ENCODE results near the gene LIN7B. TPM values are rescaled to one million over a fixed set of nuclear protein-coding genes. Genes with fewer than 3 reads are reported as not detected.

The LIN7B gene
- total RNA-seq, 1 donor from 2014 or later = 32.6 TPM

DNA sequence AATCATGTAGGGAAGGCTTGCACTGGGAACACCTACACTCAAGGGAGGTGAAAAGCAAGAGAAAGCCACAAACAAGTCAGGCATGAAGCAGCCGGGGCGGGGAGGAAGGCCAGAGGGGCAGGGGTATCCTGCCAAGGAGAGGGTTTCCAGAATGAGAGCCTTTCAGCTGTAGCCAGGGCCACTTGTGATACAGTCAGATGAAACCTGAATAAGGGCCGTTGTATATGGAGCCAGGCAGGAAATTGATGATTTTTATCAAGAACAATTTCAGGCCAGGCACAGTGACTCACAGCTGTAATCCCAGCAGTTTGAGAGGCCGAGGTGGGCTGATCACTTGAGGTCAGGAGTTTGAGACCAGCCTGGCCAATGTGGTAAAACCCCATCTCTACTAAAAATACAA is 47.8 kb downstream of the LIN7B start:
- no peak for DNase-seq
- Mint-ChIP-seq H3K9me3 (ENCODE audit: unreplicated experiment) (peaks cover 8% of the 10 kb centered on the region), H3K36me3 (ENCODE audit: unreplicated experiment) (peaks cover 4% of the 10 kb centered on the region), H3K4me1 (ENCODE audit: low read depth, unreplicated experiment) (peaks cover 3% of the 10 kb centered on the region), H3K27ac (ENCODE audit: unreplicated experiment) (no peak overlapping the region), H3K4me3 (ENCODE audit: unreplicated experiment) (no peak overlapping the region), H3K27me3 (ENCODE audit: unreplicated experiment) (peaks cover 6% of the 10 kb centered on the region)
- TF ChIP-seq CTCF (IDR thresholded peaks at IDR 0.05; ENCODE audit: partially characterized antibody, unreplicated experiment) = no peak

DNA sequence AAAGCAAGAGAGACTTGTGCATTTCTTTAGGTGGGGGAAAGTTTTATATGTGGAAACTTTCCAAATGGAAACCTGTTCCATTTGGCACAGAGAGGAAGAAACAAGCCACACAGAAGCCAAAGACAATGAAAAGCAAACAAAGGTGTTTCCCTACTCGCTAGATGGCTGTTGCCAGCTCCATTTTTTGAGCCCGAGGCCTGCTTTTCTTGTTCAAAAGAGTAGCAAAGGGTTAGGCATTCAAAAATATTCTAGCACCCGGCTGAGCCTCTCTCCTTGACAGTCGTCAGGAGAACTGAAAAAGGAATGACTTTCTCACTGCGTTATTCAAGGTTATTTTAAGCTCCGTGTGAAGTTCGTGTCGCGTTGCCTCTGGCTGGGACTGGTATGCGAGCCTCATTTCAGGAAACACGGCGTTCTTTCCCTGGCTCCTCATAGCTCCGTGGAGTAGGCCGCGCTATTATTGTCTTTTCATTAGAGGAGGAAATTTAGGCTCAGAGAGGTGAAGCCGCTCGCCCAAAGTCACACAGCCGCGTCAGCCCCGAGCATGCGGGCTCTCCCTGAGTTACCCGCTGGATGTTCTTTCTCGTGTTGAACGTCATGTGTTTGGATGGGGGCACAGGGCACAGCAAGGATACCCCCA is 51.1 kb downstream of the LIN7B start:
- TF ChIP-seq CTCF (IDR thresholded peaks at IDR 0.05; ENCODE audit: partially characterized antibody, unreplicated experiment) = no peak
- H3K27me3 Mint-ChIP-seq (ENCODE audit: unreplicated experiment) = peaks cover 6% of the 10 kb centered on the region
- no peak for DNase-seq
- no peak overlapping the region for H3K4me3 Mint-ChIP-seq (ENCODE audit: unreplicated experiment)
- no peak overlapping the region for H3K27ac Mint-ChIP-seq (ENCODE audit: unreplicated experiment)
- no peaks in the 10 kb centered on the region for H3K4me1 Mint-ChIP-seq (ENCODE audit: low read depth, unreplicated experiment)
- H3K9me3 Mint-ChIP-seq (ENCODE audit: unreplicated experiment) = peaks cover 1% of the 10 kb centered on the region
- no peaks in the 10 kb centered on the region for H3K36me3 Mint-ChIP-seq (ENCODE audit: unreplicated experiment)

DNA sequence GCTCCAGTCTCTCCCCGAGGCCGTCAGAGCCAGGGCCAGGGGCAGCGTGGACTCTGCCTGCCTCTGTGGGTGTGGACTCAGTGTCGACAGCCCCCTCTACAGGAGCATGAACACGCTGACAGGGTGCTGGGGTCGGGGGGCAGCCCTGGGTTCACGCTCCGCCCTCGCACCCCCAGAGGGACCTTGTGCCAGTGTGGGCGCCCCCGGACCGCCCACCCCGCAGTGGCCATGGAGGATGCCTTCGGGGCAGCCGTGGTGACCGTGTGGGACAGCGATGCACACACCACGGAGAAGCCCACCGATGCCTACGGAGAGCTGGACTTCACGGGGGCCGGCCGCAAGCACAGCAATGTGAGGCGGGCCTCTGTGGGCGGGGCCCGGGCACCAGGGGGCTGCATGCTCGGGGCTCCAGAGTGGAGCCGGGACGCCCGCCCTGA is 51.7 kb downstream of the LIN7B start:
- Mint-ChIP-seq H3K27me3 (ENCODE audit: unreplicated experiment) (peaks cover 7% of the 10 kb centered on the region), H3K27ac (ENCODE audit: unreplicated experiment) (no peak overlapping the region), H3K4me1 (ENCODE audit: low read depth, unreplicated experiment) (no peaks in the 10 kb centered on the region), H3K36me3 (ENCODE audit: unreplicated experiment) (no peaks in the 10 kb centered on the region), H3K4me3 (ENCODE audit: unreplicated experiment) (no peak overlapping the region), H3K9me3 (ENCODE audit: unreplicated experiment) (peaks cover 3% of the 10 kb centered on the region)
- no peak for TF ChIP-seq CTCF (IDR thresholded peaks at IDR 0.05; ENCODE audit: partially characterized antibody, unreplicated experiment)
- peak; percentile 20 for DNase-seq

DNA sequence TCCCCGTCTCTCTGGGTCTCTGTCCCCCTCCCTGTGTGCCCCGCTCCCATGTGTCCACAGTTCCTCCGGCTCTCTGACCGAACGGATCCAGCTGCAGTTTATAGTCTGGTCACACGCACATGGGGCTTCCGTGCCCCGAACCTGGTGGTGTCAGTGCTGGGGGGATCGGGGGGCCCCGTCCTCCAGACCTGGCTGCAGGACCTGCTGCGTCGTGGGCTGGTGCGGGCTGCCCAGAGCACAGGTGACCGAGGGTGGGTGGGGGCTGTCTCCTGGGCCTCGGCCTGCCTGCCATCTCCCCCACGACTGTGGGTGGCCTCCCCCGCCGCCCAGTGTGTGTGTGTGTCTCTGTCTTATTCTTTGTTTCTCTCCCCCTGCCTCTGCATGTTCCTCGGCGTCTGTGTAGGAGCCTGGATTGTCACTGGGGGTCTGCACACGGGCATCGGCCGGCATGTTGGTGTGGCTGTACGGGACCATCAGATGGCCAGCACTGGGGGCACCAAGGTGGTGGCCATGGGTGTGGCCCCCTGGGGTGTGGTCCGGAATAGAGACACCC is 53.8 kb downstream of the LIN7B start:
- H3K4me1 Mint-ChIP-seq (ENCODE audit: low read depth, unreplicated experiment) = no peaks in the 10 kb centered on the region
- no peak overlapping the region for H3K27ac Mint-ChIP-seq (ENCODE audit: unreplicated experiment)
- peaks cover 8% of the 10 kb centered on the region for H3K27me3 Mint-ChIP-seq (ENCODE audit: unreplicated experiment)
- no peak for DNase-seq
- no peak overlapping the region for H3K4me3 Mint-ChIP-seq (ENCODE audit: unreplicated experiment)
- H3K36me3 Mint-ChIP-seq (ENCODE audit: unreplicated experiment) = no peaks in the 10 kb centered on the region
- H3K9me3 Mint-ChIP-seq (ENCODE audit: unreplicated experiment) = peaks cover 3% of the 10 kb centered on the region
- no peak for TF ChIP-seq CTCF (IDR thresholded peaks at IDR 0.05; ENCODE audit: partially characterized antibody, unreplicated experiment)

Other genes with a start within 250 kb of the LIN7B start
- gene PLEKHA4, start 245.8 kb upstream of the LIN7B start, total RNA-seq (ENCODE audit: unreplicated experiment) = 9.4 TPM
- gene PPP1R15A, start 241.9 kb upstream of the LIN7B start, total RNA-seq (ENCODE audit: unreplicated experiment) = 106 TPM
- gene TULP2, start 215.6 kb upstream of the LIN7B start, total RNA-seq (ENCODE audit: unreplicated experiment) = not detected
- gene NUCB1, start 214.1 kb upstream of the LIN7B start, total RNA-seq (ENCODE audit: unreplicated experiment) = 115 TPM
- gene DHDH, start 180.7 kb upstream of the LIN7B start, total RNA-seq (ENCODE audit: unreplicated experiment) = not detected
- 87.7 TPM for gene BAX, start 159.5 kb upstream of the LIN7B start, total RNA-seq (ENCODE audit: unreplicated experiment)
- 875 TPM for gene FTL, start 149.1 kb upstream of the LIN7B start, total RNA-seq (ENCODE audit: unreplicated experiment)
- 69.0 TPM for gene GYS1, start 121.1 kb upstream of the LIN7B start, total RNA-seq (ENCODE audit: unreplicated experiment)
- 60.9 TPM for gene RUVBL2, start 120.5 kb upstream of the LIN7B start, total RNA-seq (ENCODE audit: unreplicated experiment)
- gene LHB, start 97.3 kb upstream of the LIN7B start, total RNA-seq (ENCODE audit: unreplicated experiment) = not detected
- not detected for gene CGB3, start 90.0 kb upstream of the LIN7B start, total RNA-seq (ENCODE audit: unreplicated experiment)
- not detected for gene CGB2, start 82.5 kb upstream of the LIN7B start, total RNA-seq (ENCODE audit: unreplicated experiment)
- not detected for gene CGB1, start 77.5 kb upstream of the LIN7B start, total RNA-seq (ENCODE audit: unreplicated experiment)
- not detected for gene CGB5, start 70.5 kb upstream of the LIN7B start, total RNA-seq (ENCODE audit: unreplicated experiment)
- gene CGB8, start 65.3 kb upstream of the LIN7B start, total RNA-seq (ENCODE audit: unreplicated experiment) = not detected
- gene CGB7, start 56.6 kb upstream of the LIN7B start, total RNA-seq (ENCODE audit: unreplicated experiment) = not detected
- gene NTF4, start 49.6 kb upstream of the LIN7B start, total RNA-seq (ENCODE audit: unreplicated experiment) = not detected
- gene KCNA7, start 41.7 kb upstream of the LIN7B start, total RNA-seq (ENCODE audit: unreplicated experiment) = not detected
- 300 TPM for gene SNRNP70, start 28.9 kb upstream of the LIN7B start, total RNA-seq (ENCODE audit: unreplicated experiment)
- gene C19orf73, start 4.8 kb downstream of the LIN7B start, total RNA-seq (ENCODE audit: unreplicated experiment) = 3.2 TPM
- 104 TPM for gene PPFIA3, start 5.2 kb downstream of the LIN7B start, total RNA-seq (ENCODE audit: unreplicated experiment)
- 26.6 TPM for gene HRC, start 41.0 kb downstream of the LIN7B start, total RNA-seq (ENCODE audit: unreplicated experiment)
- 54.1 TPM for gene TRPM4, start 43.4 kb downstream of the LIN7B start, total RNA-seq (ENCODE audit: unreplicated experiment)
- gene SLC6A16, start 210.8 kb downstream of the LIN7B start, total RNA-seq (ENCODE audit: unreplicated experiment) = 6.6 TPM
- gene CD37, start 221.0 kb downstream of the LIN7B start, total RNA-seq (ENCODE audit: unreplicated experiment) = not detected
- 140 TPM for gene TEAD2, start 248.0 kb downstream of the LIN7B start, total RNA-seq (ENCODE audit: unreplicated experiment)
- 2.8 TPM for gene DKKL1, start 249.5 kb downstream of the LIN7B start, total RNA-seq (ENCODE audit: unreplicated experiment)

All from glutamatergic neuron (in vitro differentiated cells).